HUDEP-2 (cell line): Measurements from ENCODE around the gene MYF6.

ENCODE experiments used
- DNase-seq, 76 experiments: peaks; one replicate each; lab custom pipeline; 2025; ENCODE audit not compliant: unreplicated experiment in 76 of 76; lab: John Stamatoyannopoulos, UW

Gene MYF6

GRCh38 chr12:80749456-80749855, 42.0 kb downstream of the MYF6 start:
- DNase-seq = no peak

GRCh38 chr12:80752464-80752863, 45.0 kb downstream of the MYF6 start:
- DNase-seq = no peak

GRCh38 chr12:80754274-80754673, 46.8 kb downstream of the MYF6 start:
- no peak for DNase-seq

GRCh38 chr12:80756875-80757274, 49.4 kb downstream of the MYF6 start:
- no peak for DNase-seq
